Mucosa of gallbladder (tissue), 1 donor: ENCODE results near the gene SOX15. TPM values are rescaled to one million over a fixed set of nuclear protein-coding genes. Genes with fewer than 3 reads are reported as not detected.
"Not testable (repeated sequence)": the region's sequence is repeated elsewhere in the genome, so short reads cannot be mapped to it uniquely, and the experiment has no call there.

ENCODE experiments used
- DNase-seq: peaks from one replicate; pipeline ENCODE4 v3.0.0-alpha.2; 2020; ENCODE audit warnings: low spot score
- total RNA-seq: library from RNA; stranded (reverse); gene quantifications from one replicate; pipeline ENCODE4 v1.2.1, GENCODE V29; 2021
- donor health status: DM: no; HTN: no; CAD: no.

The SOX15 gene
- total RNA-seq, 1 donor from 2014 or later = 3.1 TPM

DNA sequence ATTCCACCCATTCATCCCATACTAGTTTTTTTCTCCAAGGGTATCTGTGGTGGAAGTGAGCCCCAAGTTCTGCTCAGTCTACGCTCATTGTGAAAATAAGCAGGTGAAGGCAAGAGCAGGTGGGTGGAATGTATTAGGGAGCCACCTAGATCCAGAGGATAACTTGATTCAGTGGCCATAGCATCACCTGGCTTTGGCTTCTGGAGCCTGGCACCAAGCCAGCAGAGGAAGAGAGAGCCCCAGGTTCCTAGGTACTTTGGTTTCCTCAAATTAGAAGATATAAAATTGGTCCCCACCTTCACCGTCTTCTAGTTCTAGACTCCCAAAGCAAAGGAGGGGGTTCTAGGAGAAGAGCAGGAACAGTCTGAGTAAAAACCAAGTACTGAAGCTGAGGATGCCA lies 20.7 kb upstream of the SOX15 start:
- no peak for DNase-seq

DNA sequence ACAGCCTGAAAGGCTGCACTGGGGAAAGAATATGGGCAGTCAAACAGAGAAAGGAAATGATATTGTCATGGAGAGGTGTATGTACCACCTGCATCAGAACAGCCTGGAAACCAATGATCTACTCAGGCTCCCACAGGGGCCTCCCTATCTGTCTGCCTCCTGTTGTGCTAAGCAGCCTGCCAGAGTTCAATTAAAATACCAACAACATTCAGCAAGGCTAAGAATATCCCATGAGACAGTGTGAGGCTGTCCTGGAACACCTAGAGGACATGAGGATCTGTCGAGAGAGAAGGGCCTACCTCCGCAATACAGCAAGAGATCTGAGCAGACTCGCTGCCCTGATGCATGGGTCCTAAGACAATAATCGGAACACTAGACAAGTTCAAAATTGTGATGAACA lies 16.4 kb upstream of the SOX15 start:
- DNase-seq = no peak

DNA sequence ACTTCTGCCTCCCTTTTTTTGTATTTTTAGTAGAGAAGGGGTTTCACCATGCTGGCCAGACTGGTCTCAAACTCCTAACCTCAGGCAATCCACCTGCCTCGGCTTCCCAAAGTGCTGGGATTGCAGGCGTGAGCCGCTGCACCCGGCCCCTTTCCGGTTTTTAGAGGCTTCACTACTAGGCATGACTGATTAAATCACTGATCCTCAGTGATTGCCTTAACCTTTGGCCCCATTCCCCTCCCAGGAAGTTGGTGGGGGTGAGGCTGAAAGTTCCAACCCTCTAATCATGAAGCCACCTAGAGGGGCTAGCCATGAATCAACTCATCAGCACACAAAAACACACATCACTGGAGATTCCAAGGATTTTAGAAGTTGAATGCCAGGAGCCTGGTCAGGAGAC lies 7.7 kb upstream of the SOX15 start:
- not testable (repeated sequence) for DNase-seq

GRCh38 chr17:7593296-7593695 lies 3.4 kb upstream of the SOX15 start:
- no peak for DNase-seq

GRCh38 chr17:7592422-7593021 lies 2.6 kb upstream of the SOX15 start:
- no peak for DNase-seq

DNA sequence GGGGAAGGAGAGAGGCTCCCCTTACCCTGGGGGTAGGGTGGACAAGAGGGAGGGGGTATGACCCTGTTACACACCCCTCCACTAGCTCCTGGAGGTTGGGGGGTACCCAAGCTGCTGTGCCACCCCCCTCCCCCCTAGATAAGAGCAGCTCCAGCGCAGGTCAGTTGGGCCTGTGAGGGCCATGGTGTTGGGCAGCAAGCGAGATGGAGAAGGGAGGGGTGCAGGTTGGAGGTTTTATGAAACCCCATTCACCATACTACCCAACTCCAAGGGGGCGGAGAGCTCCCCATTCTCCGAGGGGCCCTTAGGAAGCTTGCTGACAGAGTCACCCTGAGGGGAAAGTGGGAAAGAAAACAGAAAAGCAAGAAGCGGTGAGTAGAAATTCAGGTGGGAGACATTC lies 1.7 kb upstream of the SOX15 start:
- DNase-seq = no peak

DNA sequence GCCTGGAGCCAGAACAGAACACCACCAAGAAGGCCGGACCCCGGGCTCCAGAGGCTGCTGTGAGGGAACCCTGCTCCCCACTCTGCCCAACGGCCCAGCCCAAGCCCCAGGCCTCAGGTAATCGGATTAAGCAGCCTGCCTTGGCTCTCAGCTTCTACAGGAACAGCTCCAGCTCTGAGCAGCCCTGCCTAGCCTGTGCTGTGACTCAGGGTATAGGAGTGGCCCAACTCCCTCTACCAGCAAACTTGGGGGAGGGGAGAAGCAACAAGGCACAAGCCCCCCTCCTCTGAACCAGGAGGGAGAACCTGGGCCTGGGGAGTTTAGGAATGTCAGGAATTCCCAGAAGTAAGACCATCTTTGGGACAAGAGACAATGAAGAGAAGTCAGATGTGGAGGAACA lies 849 bp upstream of the SOX15 start:
- DNase-seq = no peak

DNA sequence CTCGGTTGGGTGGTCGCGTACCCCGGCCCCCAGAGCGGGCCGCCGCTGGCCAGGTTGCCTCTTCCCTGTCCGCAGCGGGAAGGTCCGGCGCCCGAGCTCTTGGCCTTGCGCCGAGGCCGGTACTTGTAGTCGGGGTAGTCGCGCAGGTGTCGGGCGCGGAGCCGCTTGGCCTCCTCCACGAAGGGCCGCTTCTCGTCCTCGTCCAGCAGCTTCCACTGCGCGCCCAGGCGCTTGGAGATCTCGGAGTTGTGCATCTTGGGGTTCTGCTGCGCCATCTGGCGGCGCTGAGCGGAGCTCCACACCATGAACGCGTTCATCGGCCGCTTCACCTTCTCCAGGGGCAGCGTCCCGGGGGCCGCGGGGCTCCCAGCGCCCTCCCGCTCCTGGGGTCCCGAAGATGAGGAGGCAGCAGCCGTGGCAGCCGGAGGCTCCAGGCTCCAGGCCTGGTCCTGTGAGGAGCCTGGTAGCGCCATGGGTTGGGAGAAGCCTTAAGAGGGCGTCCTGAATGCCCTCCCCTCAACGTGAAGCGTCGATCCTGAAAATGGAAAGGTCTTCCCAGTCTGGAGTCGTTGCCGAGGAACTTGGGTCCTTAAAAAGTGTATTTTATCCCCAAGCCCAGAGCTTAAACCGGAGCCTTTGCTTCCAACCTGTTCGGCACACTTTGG lies 558 bp downstream of the SOX15 start:
- peak; percentile 84 for DNase-seq

GRCh38 chr17:7588553-7589203 lies 1.2 kb downstream of the SOX15 start:
- DNase-seq = no peak

DNA sequence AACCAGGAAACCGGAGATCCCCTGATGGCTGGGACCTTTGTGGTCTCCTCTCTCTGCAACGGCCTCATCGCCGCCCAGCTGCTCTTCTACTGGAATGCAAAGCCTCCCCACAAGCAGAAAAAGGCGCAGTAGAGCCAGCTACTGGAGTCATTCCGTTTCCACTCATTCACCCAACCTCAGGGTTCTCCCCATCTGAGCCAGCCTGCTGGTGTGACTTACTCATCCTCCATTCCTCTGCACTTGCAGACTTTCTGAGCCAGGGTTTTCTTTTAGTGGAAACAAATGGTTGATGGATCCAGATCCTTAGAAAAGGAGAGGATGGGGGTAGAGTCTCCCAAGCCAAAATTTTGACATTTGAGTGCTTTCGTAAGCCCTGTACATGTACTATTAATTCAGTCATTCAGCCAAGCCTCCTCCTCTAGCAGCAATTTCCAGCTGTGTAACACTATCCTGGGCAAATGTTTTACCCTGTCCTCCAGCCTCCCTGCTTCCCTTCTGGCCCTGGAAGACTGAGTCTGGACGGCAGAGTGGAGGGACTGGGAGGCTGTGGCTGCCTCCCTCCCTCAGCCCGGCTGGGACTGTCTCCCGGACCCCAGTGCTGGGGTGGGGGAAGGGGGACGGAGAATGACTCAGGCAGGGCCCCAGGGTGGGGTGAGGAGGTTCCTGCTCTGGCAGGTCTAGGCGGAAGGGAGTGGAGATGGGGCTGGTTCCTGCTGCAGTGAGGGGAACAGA lies 2.3 kb downstream of the SOX15 start:
- DNase-seq = no peak

- no peak for DNase-seq
Measured at GRCh38 chr17:7586673-7587419, 3.0 kb downstream of the SOX15 start.

DNA sequence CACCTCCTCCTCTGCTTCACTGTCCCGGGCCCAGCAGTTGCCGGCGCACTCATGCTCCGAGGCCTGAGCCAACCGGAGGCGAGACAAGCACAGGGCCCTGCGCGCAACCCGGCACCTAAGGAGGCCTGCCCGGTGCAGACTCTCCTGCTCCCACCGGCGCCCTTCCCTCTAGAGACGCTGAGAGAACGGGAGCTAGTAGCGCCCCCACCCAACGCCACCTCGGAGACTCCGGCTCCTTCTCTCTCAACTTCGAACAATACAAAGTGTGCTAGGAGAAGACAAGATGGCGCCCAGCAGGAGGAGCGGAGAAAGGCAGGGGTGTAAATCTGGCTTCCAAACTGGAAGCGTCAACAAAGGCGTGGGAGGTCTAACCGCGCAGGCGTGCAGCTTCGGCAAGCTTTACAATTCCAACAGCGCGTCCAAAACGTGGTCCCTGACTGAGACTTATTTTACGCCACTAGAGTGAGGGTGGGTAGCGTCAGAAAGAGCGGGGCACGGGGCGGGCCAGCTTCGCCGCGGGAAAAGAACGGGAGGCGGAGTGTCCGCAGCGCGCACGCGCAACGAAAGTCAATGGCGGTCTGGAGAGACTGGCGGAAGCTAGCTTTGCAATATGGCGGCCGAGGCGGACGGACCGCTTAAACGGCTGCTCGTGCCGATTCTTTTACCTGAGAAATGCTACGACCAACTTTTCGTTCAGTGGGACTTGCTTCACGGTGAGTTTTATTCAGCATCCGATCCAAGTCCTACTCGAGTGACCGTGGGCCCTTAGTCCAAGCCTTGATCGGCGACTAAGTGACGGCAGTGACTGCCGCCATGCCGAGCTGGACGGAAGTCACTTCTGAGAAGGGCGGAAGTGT lies 6.4 kb downstream of the SOX15 start, which contains the start of gene MPDU1:
Gene MPDU1 (plus strand): TSS at position 600 of the 857 bp plus-strand sequence. CDS start 11 bp downstream, at position 611.
- DNase-seq = peak; percentile 97

- DNase-seq = no peak
Measured at GRCh38 chr17:7582396-7583252, 7.3 kb downstream of the SOX15 start.

GRCh38 chr17:7580604-7581575 lies 9.0 kb downstream of the SOX15 start:
- no peak for DNase-seq

DNA sequence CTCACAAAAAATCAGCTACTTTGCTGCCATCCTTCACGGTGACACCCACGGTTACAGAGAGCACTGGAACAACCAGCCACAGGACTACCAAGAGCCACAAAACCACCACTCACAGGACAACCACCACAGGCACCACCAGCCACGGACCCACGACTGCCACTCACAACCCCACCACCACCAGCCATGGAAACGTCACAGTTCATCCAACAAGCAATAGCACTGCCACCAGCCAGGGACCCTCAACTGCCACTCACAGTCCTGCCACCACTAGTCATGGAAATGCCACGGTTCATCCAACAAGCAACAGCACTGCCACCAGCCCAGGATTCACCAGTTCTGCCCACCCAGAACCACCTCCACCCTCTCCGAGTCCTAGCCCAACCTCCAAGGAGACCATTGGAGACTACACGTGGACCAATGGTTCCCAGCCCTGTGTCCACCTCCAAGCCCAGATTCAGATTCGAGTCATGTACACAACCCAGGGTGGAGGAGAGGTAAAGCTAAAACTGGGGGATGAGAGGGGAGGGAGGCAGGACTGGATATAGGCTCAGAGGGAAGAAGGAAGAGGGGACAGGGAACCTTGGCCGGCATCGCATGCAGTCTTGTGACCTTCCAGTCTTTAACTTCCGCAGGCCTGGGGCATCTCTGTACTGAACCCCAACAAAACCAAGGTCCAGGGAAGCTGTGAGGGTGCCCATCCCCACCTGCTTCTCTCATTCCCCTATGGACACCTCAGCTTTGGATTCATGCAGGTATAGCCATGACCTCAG lies 9.9 kb downstream of the SOX15 start:
- no peak for DNase-seq

- DNase-seq = peak; percentile 73
Measured at GRCh38 chr17:7579001-7579833, 10.7 kb downstream of the SOX15 start, which contains the start of gene CD68. TSS of gene CD68 (plus strand) at chr17:7579638. CDS start at chr17:7579678, 40 bp downstream.
